ENCODE measurements around the gene CASP7. TPM values are rescaled to one million over a fixed set of nuclear protein-coding genes. Genes with fewer than 3 reads are reported as not detected.

CASP7 gene
- polyA plus RNA-seq, 3 donors, result 9.9 to 26.1 (median 16.0) TPM

DNA sequence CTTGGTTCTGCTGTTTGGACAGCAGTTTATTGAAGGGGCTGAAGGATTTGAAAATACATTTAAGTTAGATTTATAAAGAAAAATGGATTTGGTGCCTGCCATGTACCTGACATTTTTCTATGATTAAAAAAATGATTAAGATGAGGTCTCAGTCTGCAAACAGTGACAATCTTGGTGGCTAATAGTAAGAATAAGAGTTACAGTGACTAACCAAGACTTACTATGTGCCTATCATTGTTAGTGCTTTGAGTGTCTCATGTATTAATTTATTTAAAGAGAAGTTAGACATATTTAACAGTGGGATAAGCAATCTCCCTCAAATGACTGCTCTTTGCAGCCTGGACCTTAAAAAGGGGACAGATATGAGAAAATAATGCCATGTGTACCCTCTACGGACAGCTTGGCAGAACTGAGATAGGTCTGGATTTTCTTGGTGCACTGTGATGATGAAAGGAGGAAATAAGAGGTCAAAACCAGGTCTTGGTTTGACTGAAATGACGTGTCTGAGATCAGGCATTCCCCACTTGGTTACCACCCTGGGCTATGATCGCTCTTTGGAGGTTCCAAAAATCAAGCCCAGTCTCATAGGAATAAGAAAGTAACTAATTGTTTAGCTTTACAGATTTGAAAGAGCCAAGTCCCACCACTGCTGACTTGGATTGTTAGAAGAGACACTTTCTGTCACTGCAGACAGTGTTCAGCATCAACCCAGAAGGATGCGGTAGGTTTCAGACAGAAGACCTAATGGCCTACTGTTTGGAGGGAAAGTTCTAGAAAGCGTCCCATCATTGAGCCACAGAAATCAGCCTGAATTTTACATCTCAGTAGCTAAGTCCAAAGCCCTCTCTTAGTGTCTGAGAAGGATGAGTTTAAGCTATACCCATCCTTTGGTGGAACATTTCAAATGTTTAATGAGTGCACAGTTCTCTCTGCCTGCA is 2.1 kb downstream of the CASP7 start:
- Histone ChIP-seq H3K4me2 (replicated peaks; ENCODE audit: extremely low read depth, low read length, poor library complexity, severe bottlenecking) (peak overlapping the region; percentile 92), H3K4me1 (ENCODE audit: control insufficient read depth in 1 of 2, insufficient read depth in 2 of 2, low read length in 2 of 2) (peaks cover 29 to 38% of the 10 kb centered on the region in 2 donors), H3K9ac (ENCODE audit: insufficient read depth, low read length, poor library complexity, severe bottlenecking) (no peak overlapping the region), H3K27me3 (ENCODE audit: control insufficient read depth in 2 of 2, insufficient read depth in 2 of 2, low read length in 2 of 2) (no peaks in the 10 kb centered on the region), H3K9me3 (replicated peaks in 1 of 2; ENCODE audit: control insufficient read depth in 1 of 2, insufficient read depth in 1 of 2, low read length in 2 of 2) (peaks cover 0 to 2% of the 10 kb centered on the region in 2 donors), H2AFZ (ENCODE audit: insufficient read depth, low read depth, low read length, poor library complexity, severe bottlenecking) (no peak overlapping the region), H3K79me2 (ENCODE audit: insufficient read depth, low read length) (peaks cover 17% of the 10 kb centered on the region), H3K4me3 (replicated peaks in 1 of 3; ENCODE audit: low read depth in 2 of 3, low read length in 3 of 3) (peak overlapping the region in 1 of 3 experiments; percentile 98), H4K20me1 (ENCODE audit: insufficient read depth, low read length) (peaks cover 6% of the 10 kb centered on the region), H3K36me3 (replicated peaks in 1 of 2; ENCODE audit: control insufficient read depth in 1 of 2, insufficient read depth in 2 of 2, low read length in 2 of 2) (no peaks in the 10 kb centered on the region), H3K27ac (ENCODE audit: low read depth in 1 of 2, low read length in 2 of 2) (peak overlapping the region in 1 of 2 donors; percentile 73)
- Mint-ChIP-seq H3K36me3 (peaks cover 0 to 5% of the 10 kb centered on the region in 2 donors), H3K27me3 (ENCODE audit: low read depth in 3 of 3) (no peaks in the 10 kb centered on the region), H3K4me3 (peak overlapping the region; percentile 5 to 23), H3K27ac (peak overlapping the region; percentile 6 to 96 (median 86)), H3K4me1 (peaks cover 37% of the 10 kb centered on the region), H3K9me3 (peaks cover under 1 to 11% (median 4%) of the 10 kb centered on the region in 7 donors)
- TF ChIP-seq CTCF (IDR thresholded peaks at IDR 0.05), result no peak
- intact Hi-C loops (cut with micrococcal nuclease), result loop anchor here in 1 of 2 donors (5.0 kb wide), 1 partner anchor 420 kb away; no protein-coding TSS in a partner anchor
- WGBS (ENCODE audit: insufficient coverage), result 47% methylated on average over 3 of the region's 5 CpGs
- DNase-seq, result peak; percentile 24 to 75 (median 40)

DNA sequence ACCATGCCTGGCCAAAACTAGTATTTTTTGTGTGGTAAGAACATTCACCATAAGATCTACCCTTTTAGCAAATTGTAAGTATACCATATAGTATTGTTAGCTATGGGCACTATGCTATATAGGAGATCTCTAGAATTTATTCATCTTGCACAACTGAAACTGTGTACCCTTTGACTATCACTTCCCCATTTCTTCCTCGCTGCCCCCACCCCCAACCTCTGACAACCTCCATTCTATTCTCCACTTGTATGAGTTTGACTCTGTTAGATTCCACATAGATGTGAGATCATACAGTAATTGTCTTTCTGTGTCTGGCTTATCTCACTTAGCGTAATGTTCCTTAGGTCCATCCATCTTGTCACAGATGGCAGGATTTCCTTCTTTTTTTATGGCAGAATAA is 3.6 kb downstream of the CASP7 start:
- no peak for DNase-seq
- no peak overlapping the region for H3K27ac ChIP-seq (ENCODE audit: low read depth in 1 of 2, low read length in 2 of 2)
- Mint-ChIP-seq H3K27ac (peak overlapping the region in 3 of 7 donors; percentile 43 to 86 (median 70)), H3K9me3 (peaks cover 9 to 24% (median 15%) of the 10 kb centered on the region in 7 donors), H3K4me3 (no peak overlapping the region), H3K27me3 (ENCODE audit: low read depth in 3 of 3) (peaks cover 0 to 2% (median 0%) of the 10 kb centered on the region in 3 donors), H3K36me3 (peaks cover 6 to 8% of the 10 kb centered on the region in 2 donors), H3K4me1 (peaks cover 37% of the 10 kb centered on the region)
- peaks cover 29 to 38% of the 10 kb centered on the region in 2 donors for H3K4me1 ChIP-seq (ENCODE audit: control insufficient read depth in 1 of 2, insufficient read depth in 2 of 2, low read length in 2 of 2)
- H4K20me1 ChIP-seq (ENCODE audit: insufficient read depth, low read length), result peaks cover 6% of the 10 kb centered on the region
- no CpG with 5 or more reads among the region's 2 CpGs for WGBS (ENCODE audit: insufficient coverage)
- peaks cover 4 to 10% of the 10 kb centered on the region in 2 donors for H3K9me3 ChIP-seq (replicated peaks in 1 of 2; ENCODE audit: control insufficient read depth in 1 of 2, insufficient read depth in 1 of 2, low read length in 2 of 2)
- intact Hi-C loops (cut with micrococcal nuclease), result loop anchor here in 1 of 2 donors (5.0 kb wide), 1 partner anchor 419 kb away; no protein-coding TSS in a partner anchor
- peaks cover 24% of the 10 kb centered on the region for H3K79me2 ChIP-seq (ENCODE audit: insufficient read depth, low read length)
- H3K9ac ChIP-seq (ENCODE audit: insufficient read depth, low read length, poor library complexity, severe bottlenecking), result no peak overlapping the region
- H3K4me2 ChIP-seq (replicated peaks; ENCODE audit: extremely low read depth, low read length, poor library complexity, severe bottlenecking), result no peak overlapping the region
- H2AFZ ChIP-seq (ENCODE audit: insufficient read depth, low read depth, low read length, poor library complexity, severe bottlenecking), result no peak overlapping the region
- H3K36me3 ChIP-seq (replicated peaks in 1 of 2; ENCODE audit: control insufficient read depth in 1 of 2, insufficient read depth in 2 of 2, low read length in 2 of 2), result no peaks in the 10 kb centered on the region
- H3K4me3 ChIP-seq (replicated peaks in 1 of 3; ENCODE audit: low read depth in 2 of 3, low read length in 3 of 3), result no peak overlapping the region
- no peak for TF ChIP-seq CTCF (IDR thresholded peaks at IDR 0.05)
- H3K27me3 ChIP-seq (ENCODE audit: control insufficient read depth in 2 of 2, insufficient read depth in 2 of 2, low read length in 2 of 2), result no peaks in the 10 kb centered on the region

Data from CD14-positive monocyte (primary cell).